A549 (cell line): ENCODE results near the gene NAA25. TPM values are rescaled to one million over a fixed set of nuclear protein-coding genes. Genes with fewer than 3 reads are reported as not detected.
"Not testable (repeated sequence)": the region's sequence is repeated elsewhere in the genome, so short reads cannot be mapped to it uniquely, and the experiment has no call there.

ENCODE experiments used
- ATAC-seq, 2 experiments: fragments of 200-7000 bp in 1 of 2; fragments of >200 bp in 1 of 2; cut with Nextera tagmentation in 1 of 2; cut with Tn5 transposase in 1 of 2; 3 replicates each; pipeline versions ENCODE4 v1.8.0 to v1.9.1; 2018 to 2020; ENCODE audit warnings: mild to moderate bottlenecking in 1 of 2, moderate library complexity in 1 of 2
- CTCF ChIA-PET: fragments of 300-600 bp; sonication (Branson Sonifier 250); formaldehyde crosslinking; extraction: SDS; loops from one replicate; lab custom pipeline; 2021; ENCODE audit warnings: antibody characterized with exemption, inconsistent platforms; lab: Yijun Ruan, JAX
- POLR2A ChIA-PET: fragments of 350-600 bp; formaldehyde crosslinking; extraction: SDS; loops from one replicate; lab custom pipeline; 2021; ENCODE audit warnings: antibody characterized with exemption, inconsistent platforms; lab: Yijun Ruan, JAX
- DNase-seq, 2 experiments: peaks; one replicate each; pipeline versions ENCODE4 v3.0.0 to v3.0.0-alpha.2; 2011 to 2016; ENCODE audit warnings: low read depth in 1 of 2, low spot score in 1 of 2
- FAIRE-seq: peaks from 2 replicates; lab custom pipeline; 2011; peaks lifted over from hg19 to GRCh38; lab: Jason Lieb, UNC
- H3K27ac ChIP-seq, 2 experiments: fragments of >200 bp; sonication (Bioruptor Twin); formaldehyde crosslinking; 3 replicates each; pipeline ENCODE4 v1.5.1; 2016 to 2017
- H3K4me1 ChIP-seq: fragments of >200 bp; sonication (Bioruptor Twin); formaldehyde crosslinking; 3 replicates; pipeline ENCODE4 v1.6.1; 2016
- H3K4me2 ChIP-seq: fragments of >200 bp; sonication (Bioruptor Twin); formaldehyde crosslinking; 3 replicates; pipeline ENCODE4 v1.6.1; 2016
- H3K4me3 ChIP-seq: fragments of >200 bp; sonication (Bioruptor Twin); formaldehyde crosslinking; 3 replicates; pipeline ENCODE4 v1.5.1; 2016
- H3K9me3 ChIP-seq: fragments of >200 bp; sonication (Bioruptor Twin); formaldehyde crosslinking; 3 replicates; pipeline ENCODE4 v1.6.1; 2016
- BCL3 ChIP-seq: fragments of >200 bp; sonication (Bioruptor Twin); formaldehyde crosslinking; IDR thresholded peaks from 3 replicates; pipeline ENCODE4 v1.6.1; 2016
- CBX2 ChIP-seq: fragments of 200-600 bp; sonication (generic); IDR thresholded peaks from 2 replicates; pipeline ENCODE4 v1.6.1; 2016; ENCODE audit warnings: low read depth, mild to moderate bottlenecking, borderline replicate concordance
- CBX8 ChIP-seq: fragments of 200-600 bp; sonication (generic); IDR thresholded peaks from 2 replicates; pipeline ENCODE4 v1.6.1; 2016
- CEBPB ChIP-seq, 2 experiments: fragments of >200 bp in 1 of 2; sonication (Bioruptor Twin) in 1 of 2; formaldehyde crosslinking in 1 of 2; IDR thresholded peaks; 2 replicates each; pipeline ENCODE4 v1.6.1; 2012 to 2016
- CHD2 ChIP-seq: fragments of 150-350 bp; IDR thresholded peaks from 2 replicates; pipeline ENCODE4 v1.6.1; 2014; ENCODE audit warnings: low read length; ENCODE audit not compliant: partially characterized antibody
- CTCF ChIP-seq: fragments of >200 bp; sonication (Bioruptor Twin); formaldehyde crosslinking; IDR thresholded peaks from 3 replicates; pipeline ENCODE4 v1.5.1; 2016
- ELK1 ChIP-seq: fragments of 150-350 bp; IDR thresholded peaks from 2 replicates; pipeline ENCODE4 v1.6.1; 2014; ENCODE audit warnings: low read depth, mild to moderate bottlenecking, low read length
- HES2 ChIP-seq: fragments of >200 bp; sonication (Bioruptor Twin); formaldehyde crosslinking; IDR thresholded peaks from 2 replicates; pipeline ENCODE4 v1.6.1; 2016
- HEYL ChIP-seq: fragments of 250-450 bp; sonication (Bioruptor Pico); IDR thresholded peaks from 2 replicates; pipeline ENCODE4 v1.8.0; 2021; ENCODE audit warnings: mild to moderate bottlenecking, moderate library complexity
- HMGXB4 ChIP-seq: fragments of 250-450 bp; sonication (Bioruptor Pico); IDR thresholded peaks from 2 replicates; pipeline ENCODE4 v1.5.0; 2021; ENCODE audit warnings: mild to moderate bottlenecking, moderate library complexity, borderline replicate concordance
- JUN ChIP-seq, 2 experiments: fragments of >200 bp; sonication (Bioruptor Twin); formaldehyde crosslinking; IDR thresholded peaks; 2 replicates in 1 of 2; 3 replicates in 1 of 2; pipeline ENCODE4 v1.6.1; 2016 to 2017
- KDM1A ChIP-seq: fragments of 200-600 bp; sonication (generic); IDR thresholded peaks from 2 replicates; pipeline ENCODE4 v1.6.1; 2016; ENCODE audit warnings: low read depth, mild to moderate bottlenecking
- KDM5A ChIP-seq: fragments of 200-600 bp; sonication (generic); IDR thresholded peaks from 2 replicates; pipeline ENCODE4 v1.6.1; 2016; ENCODE audit warnings: antibody characterized with exemption, mild to moderate bottlenecking
- MAZ ChIP-seq: fragments of 150-350 bp; IDR thresholded peaks from 2 replicates; pipeline ENCODE4 v1.6.1; 2014; ENCODE audit warnings: antibody characterized with exemption, low read depth, low read length, borderline replicate concordance
- NR3C1 ChIP-seq: fragments of >200 bp; sonication (Bioruptor Twin); formaldehyde crosslinking; IDR thresholded peaks from 3 replicates; pipeline ENCODE4 v1.6.1; 2017
- PBX3 ChIP-seq: IDR thresholded peaks from 2 replicates; pipeline ENCODE4 v1.6.1; 2012
- PHF8 ChIP-seq: fragments of 200-600 bp; sonication (generic); IDR thresholded peaks from 2 replicates; pipeline ENCODE4 v1.6.1; 2016; ENCODE audit warnings: low read depth, mild to moderate bottlenecking, antibody characterized with exemption, moderate library complexity, borderline replicate concordance
- POLR2AphosphoS2 ChIP-seq: conservative IDR thresholded peaks from 2 replicates; pipeline ENCODE4 v1.6.1; 2012; ENCODE audit warnings: low read length, improper control_type of control experiment, inconsistent platforms
- RNF2 ChIP-seq: fragments of 200-600 bp; sonication (generic); IDR thresholded peaks from 2 replicates; pipeline ENCODE4 v1.6.1; 2016; ENCODE audit warnings: low read depth, mild to moderate bottlenecking, antibody characterized with exemption, moderate library complexity, borderline replicate concordance
- TP53 ChIP-seq: fragments of 250-450 bp; sonication (Bioruptor Pico); IDR thresholded peaks from 2 replicates; pipeline ENCODE4 v1.5.0; 2021; ENCODE audit warnings: mild to moderate bottlenecking, moderate library complexity
- USF2 ChIP-seq: fragments of 450-650 bp; IDR thresholded peaks from 2 replicates; pipeline ENCODE4 v1.6.1; 2014; ENCODE audit warnings: antibody characterized with exemption
- ZFP36 ChIP-seq: fragments of 450-650 bp; IDR thresholded peaks from 2 replicates; pipeline ENCODE4 v1.6.1; 2014; ENCODE audit warnings: borderline replicate concordance; ENCODE audit not compliant: partially characterized antibody
- ZSCAN20 ChIP-seq: fragments of 250-450 bp; sonication (Bioruptor Pico); IDR thresholded peaks from 2 replicates; pipeline ENCODE4 v1.8.0; 2022; ENCODE audit warnings: mild to moderate bottlenecking, moderate library complexity
- WGBS: methylation state at CpG from one replicate; pipeline ENCODE4 v1.1.6; 2017; ENCODE audit errors: missing lambda C conversion rate; 5-methylcytosine and 5-hydroxymethylcytosine counted together
- polyA plus RNA-seq, 4 experiments: library from polyadenylated mRNA; depleted of rRNA in 3 of 4; stranded (reverse); fragments of >200 nt; fragmentation: RNase III in 1 of 4; extraction: RNeasy Plus Mini Kit Qiagen cat#74134 plus additional on column Dnase treatment in 1 of 4; gene quantifications; 2 replicates in 3 of 4; 3 replicates in 1 of 4; pipeline ENCODE4 v1.2.3, GENCODE V29; 2011 to 2017

The NAA25 gene
- polyA plus RNA-seq, 2 of the 4 experiments (the other 2 are of a cell fraction): 21.3 to 41.4 TPM

- CTCF ChIA-PET: no interaction called here
- no peak for ATAC-seq
- H3K27ac ChIP-seq: no peak overlapping the region
- WGBS: 89% methylated on average over 4 of the region's 4 CpGs
- TF ChIP-seq PBX3 (no peak), RNF2 (no peak), HMGXB4 (CRISPR knock-in tag) (no peak), HEYL (CRISPR knock-in tag) (no peak), JUN (IDR thresholded peaks at IDR 0.05) (no peak), ZFP36 (no peak), POLR2AphosphoS2 (no peak), NR3C1 (no peak), CEBPB (IDR thresholded peaks at IDR 0.05) (no peak), BCL3 (no peak), CBX2 (no peak), HES2 (no peak), MAZ (no peak), CHD2 (no peak), CBX8 (no peak), USF2 (no peak)
- TF ChIP-seq, all 56 proteins: peak for 0
- Histone ChIP-seq H3K9me3 (no peaks in the 10 kb centered on the region), H3K4me3 (no peak overlapping the region), H3K4me2 (no peak overlapping the region), H3K4me1 (no peaks in the 10 kb centered on the region)
- POLR2A ChIA-PET: no interaction called here
- DNase-seq: no peak
- no peak for FAIRE-seq
Observed at GRCh38 chr12:112046003-112046402, 62.6 kb downstream of the NAA25 start.

- H3K27ac ChIP-seq, POLR2A ChIA-PET, ATAC-seq, H3K4me3 ChIP-seq, DNase-seq, H3K9me3 ChIP-seq, FAIRE-seq, H3K4me2 ChIP-seq, H3K4me1 ChIP-seq: not testable (repeated sequence)
- 91% methylated on average over 12 of the region's 12 CpGs for WGBS
- peak in 1 of 2 experiments; percentile 48; a peak in 1 of 4 replicates for TF ChIP-seq CEBPB (IDR thresholded peaks at IDR 0.05)
- CTCF ChIA-PET: interaction anchor here (0.6 to 0.8 kb wide), 2 partner anchors 19 to 350 kb away, joined by 3 read pairs; no protein-coding TSS in a partner anchor
Observed at GRCh38 chr12:112036614-112037013, 72.0 kb downstream of the NAA25 start.

GRCh38 chr12:112035219-112035785, 73.3 kb downstream of the NAA25 start:
- FAIRE-seq (no peak), ATAC-seq (no peak), DNase-seq (no peak)
- Histone ChIP-seq H3K4me3 (no peak overlapping the region), H3K4me1 (no peaks in the 10 kb centered on the region), H3K27ac (no peak overlapping the region), H3K4me2 (no peak overlapping the region), H3K9me3 (no peaks in the 10 kb centered on the region)
- CTCF ChIA-PET: interaction anchor here (0.5 to 2.5 kb wide), 3 partner anchors 14 to 61 kb away, joined by 3 to 8 read pairs (median 3); no protein-coding TSS in a partner anchor
- POLR2A ChIA-PET: no interaction called here
- 92% methylated on average over 4 of the region's 4 CpGs for WGBS
- TF ChIP-seq HEYL (CRISPR knock-in tag) (no peak), KDM5A (no peak), KDM1A (no peak), PHF8 (no peak), BCL3 (no peak), ELK1 (no peak), TP53 (no peak), ZSCAN20 (CRISPR knock-in tag) (no peak), CTCF (no peak), CBX2 (no peak)
